Epithelial cell of prostate (primary cell): Measurements from ENCODE around the gene SPINDOC.

ENCODE experiments used
- DNase-seq: peaks from one replicate; pipeline ENCODE4 v3.0.0-alpha.2; 2011; ENCODE audit warnings: low read depth, low spot score
- H3K27ac ChIP-seq: fragments of 450-650 bp; 2 replicates; pipeline ENCODE4 v1.5.1; 2017; ENCODE audit warnings: mild to moderate bottlenecking

Gene SPINDOC

DNA sequence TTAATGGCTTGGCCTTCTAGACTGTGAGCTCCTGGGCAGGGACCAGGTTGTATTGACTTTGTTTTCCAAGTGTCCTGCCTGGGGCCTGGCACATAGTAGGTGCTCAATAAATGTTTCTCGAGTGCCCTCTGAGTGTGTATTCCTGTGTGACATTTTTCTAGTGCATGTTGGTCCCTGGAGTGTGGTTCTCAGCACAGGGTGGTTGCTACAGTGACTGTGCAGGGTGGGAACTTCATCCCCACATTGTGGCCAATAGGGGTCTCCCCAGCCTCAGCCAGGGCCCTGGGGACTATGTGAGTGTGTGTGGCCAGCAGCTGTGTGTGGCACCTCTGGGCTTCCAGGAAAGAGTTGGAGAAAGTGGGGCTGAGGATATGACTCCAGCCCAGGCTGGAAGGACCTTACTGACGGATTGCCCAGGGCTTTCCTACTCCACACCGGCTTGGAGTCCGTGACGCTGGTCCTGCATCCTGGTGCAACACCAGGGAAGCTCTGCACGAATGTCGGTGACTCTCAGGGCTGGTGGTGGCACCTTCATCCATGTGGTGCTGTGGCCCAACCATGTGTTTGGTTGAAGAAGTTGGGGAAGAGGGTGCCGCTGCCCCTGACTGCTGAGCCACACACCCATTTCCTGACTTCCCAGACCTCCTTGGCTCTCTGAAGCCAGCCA, 16.7 kb downstream of the SPINDOC start:
- no peak overlapping the region for H3K27ac ChIP-seq
- no peak for DNase-seq

DNA sequence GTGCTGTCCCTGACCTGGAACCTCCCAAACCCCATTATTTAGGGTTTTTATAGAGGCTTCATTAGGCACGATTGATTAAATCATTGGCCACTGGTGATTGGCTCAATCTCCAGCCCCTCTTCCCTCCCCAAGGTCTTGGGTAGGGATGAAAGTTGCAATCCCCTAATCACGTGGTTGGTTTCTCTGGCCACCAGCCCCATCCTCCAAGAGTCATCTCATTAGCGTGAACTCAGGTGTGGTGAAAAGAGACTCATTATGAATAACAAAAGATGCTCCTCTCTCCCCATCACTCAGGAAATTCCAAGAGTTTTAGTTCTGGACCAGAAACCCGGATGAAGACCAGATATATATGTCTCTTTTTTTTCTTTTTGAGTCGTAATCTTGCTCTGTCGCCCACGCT, 18.1 kb downstream of the SPINDOC start:
- DNase-seq, result no peak
- no peak overlapping the region for H3K27ac ChIP-seq

DNA sequence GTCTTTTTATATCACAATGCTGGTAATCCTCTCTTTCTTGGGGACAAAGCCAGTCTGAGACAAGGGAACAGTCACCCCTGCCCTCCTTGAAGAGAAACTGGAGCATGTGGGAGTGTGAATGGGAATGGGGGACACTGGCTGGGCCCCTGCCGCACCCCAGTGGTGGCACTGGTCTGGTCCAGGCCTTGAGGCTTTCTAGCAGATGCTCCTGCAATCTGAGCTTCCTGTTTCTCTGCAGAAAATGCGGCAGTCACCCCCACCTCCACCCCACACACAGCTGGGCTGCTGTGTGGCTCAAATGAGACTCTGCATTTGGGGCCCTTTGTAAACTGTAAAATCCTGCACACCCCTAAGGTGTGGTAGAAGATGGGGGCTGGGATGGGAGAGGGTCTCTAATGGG, 19.1 kb downstream of the SPINDOC start:
- H3K27ac ChIP-seq, result no peak overlapping the region
- DNase-seq, result no peak

DNA sequence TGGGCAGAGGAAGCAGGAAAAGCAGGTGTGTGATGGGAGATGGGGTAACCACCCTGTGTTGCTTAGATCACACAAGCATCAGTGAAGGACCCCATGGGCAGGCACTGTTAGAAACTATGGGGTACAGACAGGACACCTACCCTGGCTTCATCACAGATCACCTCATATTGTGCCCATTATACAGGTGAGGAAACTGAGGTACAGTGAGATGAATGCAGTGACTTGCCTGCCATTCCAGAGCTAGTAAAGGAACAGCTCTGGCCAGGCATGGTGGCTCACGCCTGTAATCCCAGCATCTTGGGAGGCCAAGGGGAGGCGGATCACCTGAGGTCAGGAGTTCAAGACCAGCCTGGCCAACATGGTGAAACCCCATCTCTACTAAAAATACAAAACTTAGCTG, 19.8 kb downstream of the SPINDOC start:
- no peak overlapping the region for H3K27ac ChIP-seq
- no peak for DNase-seq

GRCh38 chr11:63834535-63835157, 21.4 kb downstream of the SPINDOC start:
- no peak overlapping the region for H3K27ac ChIP-seq
- DNase-seq, result no peak

DNA sequence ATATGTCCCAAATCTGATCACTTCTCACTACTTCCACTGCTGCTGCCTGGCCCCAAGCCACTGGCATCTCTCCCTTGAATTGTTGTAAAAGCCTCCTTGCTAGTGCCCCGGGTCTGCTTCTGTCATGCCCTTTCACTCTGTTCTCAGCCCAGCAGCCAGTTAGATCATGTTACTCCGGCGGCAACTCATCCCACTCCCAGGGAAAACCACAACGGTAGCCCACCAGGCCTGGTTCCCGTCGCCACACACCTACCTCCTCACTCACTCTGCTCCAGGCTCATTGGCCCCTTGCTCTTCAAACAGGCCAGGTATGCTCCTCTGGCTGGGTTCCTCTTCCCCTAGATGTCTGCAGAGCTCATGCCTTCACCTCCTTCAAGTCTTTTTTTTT, 21.9 kb downstream of the SPINDOC start:
- no peak overlapping the region for H3K27ac ChIP-seq
- DNase-seq, result no peak

- DNase-seq, result no peak
- peak overlapping the region; percentile 80 for H3K27ac ChIP-seq
Measured at GRCh38 chr11:63837027-63837688, 23.9 kb downstream of the SPINDOC start.

GRCh38 chr11:63837739-63838138, 24.5 kb downstream of the SPINDOC start:
- DNase-seq, result no peak
- peak overlapping the region; percentile 80 for H3K27ac ChIP-seq

DNA sequence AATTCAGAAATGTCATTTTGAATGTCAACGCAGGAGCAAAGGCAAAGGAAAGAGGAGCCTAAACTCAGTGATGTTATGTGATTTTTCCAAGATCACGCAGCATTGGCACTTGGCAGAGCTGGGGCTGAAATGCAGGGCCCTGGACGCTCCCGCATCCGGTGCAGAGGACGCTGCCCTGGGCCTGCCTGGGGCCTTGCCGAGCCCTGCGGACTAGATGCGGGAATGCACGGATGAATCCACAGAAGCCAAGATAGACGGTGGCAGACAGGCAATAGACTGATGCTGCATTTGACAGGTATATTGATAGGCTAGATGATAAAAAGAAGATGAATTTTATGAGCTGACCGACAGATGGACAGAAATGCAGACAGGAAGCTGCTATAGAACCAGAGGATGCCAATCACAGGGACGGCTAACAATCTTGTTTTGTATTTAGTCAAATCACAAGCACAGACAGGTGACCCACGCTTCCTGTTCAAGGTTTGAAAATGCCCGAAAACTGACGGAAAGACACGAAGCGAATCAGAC, 25.0 kb downstream of the SPINDOC start:
- no peak for DNase-seq
- peak overlapping the region; percentile 80 for H3K27ac ChIP-seq

DNA sequence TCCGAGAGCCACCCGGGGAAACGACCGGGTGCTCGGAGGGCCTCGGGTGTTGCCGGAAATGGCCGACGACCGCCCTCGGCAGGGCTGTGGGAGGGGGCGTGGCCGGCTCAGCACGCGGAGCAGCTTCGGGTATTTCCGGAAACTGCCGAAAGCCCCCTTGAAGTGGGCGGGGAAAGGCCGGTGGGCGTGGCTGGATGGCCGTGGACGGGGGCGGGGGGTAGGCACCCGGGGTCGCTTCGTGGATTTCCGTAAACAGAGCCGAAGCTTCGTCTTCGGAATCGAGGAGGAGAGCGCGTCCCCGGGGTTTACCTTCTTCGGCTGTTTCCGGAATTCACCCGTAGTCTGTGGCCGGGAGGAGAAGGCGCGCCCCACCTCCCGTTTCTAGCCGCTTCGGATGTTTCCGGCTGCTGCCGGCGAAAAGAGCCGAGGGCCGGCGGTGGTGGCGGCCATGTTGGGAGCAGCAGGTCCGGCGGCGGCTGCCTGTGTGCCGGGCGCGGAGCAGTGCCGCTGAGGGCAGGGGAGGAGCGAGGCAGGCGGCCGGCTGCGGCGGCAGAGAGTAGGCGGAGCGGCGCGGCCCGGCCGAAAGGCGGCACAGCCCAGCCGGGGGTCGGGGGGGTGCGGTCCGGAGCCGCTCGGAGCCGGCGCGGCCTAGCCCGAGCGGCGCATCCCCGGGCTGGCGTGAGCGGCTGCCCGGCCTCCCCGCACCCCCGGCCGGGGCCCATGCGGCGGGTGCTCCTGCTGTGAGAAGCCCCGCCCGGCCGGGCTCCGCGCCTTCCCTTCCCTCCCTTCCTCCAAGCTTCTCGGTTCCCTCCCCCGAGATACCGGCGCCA, 25.6 kb downstream of the SPINDOC start, which contains the start of gene MARK2:
Gene MARK2, plus strand, starts transcription at position 433 of the 830 bp plus-strand sequence. Its CDS starts 397 bp downstream, at position 830.
- peak; percentile 80 for DNase-seq
- peak within 1 kb of the TSS; percentile 80 for H3K27ac ChIP-seq

DNA sequence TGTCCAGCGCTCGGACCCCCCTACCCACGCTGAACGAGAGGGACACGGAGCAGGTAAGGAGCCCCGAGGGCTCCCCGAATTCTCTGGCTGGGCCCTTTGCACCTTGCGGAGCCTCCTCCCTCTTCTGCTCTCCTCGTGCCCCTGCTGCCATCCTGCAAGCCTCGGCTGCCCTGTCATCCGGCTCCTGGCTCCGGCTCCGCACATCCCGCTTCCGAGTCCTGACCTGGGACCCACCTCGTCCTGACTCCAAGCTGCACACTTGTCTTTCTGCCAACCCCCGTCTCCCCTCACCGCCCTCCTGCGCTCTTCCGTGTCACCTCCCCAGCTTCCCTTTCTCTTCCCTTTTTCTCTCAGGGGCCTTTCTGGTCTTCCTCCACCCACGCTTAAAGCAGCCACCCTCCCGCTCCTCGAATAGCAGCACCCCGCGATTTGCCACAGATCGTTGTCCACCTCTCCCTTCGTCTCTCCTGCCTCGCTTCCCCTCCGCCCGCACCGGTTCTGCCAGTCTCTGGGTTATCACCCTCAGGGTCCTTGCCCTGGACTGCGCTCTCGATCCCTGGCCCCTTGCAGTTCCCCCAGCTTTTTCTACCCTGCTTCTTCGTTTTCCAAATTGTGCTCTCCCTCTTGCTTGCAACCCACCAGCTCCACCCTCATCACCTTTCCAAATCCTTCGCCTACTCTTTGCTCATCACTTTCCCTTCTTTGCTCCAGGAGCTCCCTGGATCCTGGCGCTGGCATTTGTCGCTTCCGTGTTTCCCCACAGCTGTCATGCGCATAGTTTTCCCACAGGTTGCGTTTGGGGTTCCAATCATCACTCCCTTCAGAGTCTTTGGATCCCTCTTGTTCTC, 26.5 kb downstream of the SPINDOC start:
- DNase-seq, result no peak
- H3K27ac ChIP-seq, result peak overlapping the region; percentile 80

DNA sequence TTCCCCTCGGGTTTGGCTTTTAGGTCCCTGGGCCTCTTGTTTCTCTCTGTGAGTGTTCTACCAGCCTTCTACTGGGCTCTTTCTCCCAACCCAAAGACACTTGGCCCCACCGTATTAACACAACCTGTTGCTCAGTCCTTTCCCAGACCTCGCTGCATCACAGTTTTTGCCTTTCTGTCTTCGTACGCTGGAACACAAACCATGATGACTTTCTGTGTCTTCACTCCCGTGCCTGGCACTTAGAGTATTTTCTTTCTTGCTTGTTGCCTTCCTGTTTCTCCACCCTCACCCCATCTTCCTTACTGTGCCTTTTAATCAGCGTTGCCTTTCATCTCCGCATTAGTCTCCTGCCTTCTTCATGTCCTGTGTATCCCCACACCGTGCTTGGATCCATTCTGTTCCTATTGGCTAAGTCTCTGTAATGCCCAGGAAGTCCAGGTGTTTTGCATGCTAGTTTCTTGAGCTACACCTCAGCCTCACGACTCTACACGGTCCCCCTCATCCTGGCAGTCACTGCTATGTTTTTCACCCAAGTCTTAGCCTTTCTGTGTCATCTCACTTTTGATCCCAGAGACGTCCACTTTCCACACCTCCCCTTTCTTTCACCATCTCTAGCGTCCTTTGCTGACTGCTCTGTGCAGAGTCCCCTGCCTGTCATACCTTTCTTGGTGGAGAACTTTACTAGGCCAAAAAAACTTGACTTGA, 27.3 kb downstream of the SPINDOC start:
- no peak for DNase-seq
- peak overlapping the region; percentile 80 for H3K27ac ChIP-seq

- no peak for DNase-seq
- H3K27ac ChIP-seq, result peak overlapping the region; percentile 80
Measured at GRCh38 chr11:63841554-63841953, 28.3 kb downstream of the SPINDOC start.

DNA sequence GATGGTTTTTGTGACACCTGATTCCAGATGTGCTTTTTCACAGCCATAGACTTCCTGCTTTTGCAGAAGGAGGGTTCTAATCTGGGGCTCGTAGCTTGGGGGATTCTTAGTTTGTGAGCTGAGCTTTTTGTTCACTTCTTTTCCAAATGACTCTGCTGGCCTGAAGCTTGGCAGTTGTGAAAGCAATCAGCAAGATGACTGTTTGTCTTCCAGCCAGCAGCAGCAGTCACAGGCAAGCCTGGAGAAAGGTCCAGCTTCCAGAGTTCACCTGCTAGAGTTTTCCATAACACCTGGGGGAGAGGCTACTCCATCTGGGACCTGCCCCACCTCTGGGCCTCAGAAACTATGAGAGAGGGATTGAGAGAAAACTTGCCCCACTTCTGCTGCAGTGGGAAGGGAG, 29.8 kb downstream of the SPINDOC start:
- no peak for DNase-seq
- peak overlapping the region; percentile 80 for H3K27ac ChIP-seq

- peak overlapping the region; percentile 66 for H3K27ac ChIP-seq
- no peak for DNase-seq
Measured at GRCh38 chr11:63844836-63845235, 31.6 kb downstream of the SPINDOC start.

- peak; percentile 61 for DNase-seq
Measured at GRCh38 chr11:63845303-63845702, 32.0 kb downstream of the SPINDOC start.

DNA sequence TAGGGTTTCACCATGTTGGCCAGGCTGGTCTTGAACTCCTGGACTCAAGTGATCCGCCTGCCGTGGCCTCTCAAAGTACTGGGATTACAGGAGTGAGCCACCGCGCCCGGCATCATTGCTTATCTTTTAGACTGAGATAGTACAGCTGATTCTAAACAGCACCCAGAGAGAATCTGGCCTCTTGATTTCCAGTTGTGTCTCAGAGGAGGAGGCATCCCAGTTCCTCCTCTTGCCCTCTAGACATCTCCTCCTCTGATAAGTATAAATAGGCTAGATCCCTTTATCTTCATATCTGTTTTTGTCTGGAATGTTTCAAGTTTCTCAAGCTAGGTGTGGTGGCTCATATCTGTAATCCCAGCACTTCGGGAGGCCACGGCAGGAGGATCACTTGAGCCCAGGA, 32.7 kb downstream of the SPINDOC start:
- no peak for DNase-seq
- H3K27ac ChIP-seq, result peak overlapping the region; percentile 66

More at GRCh38 chr11:63845303-63845702, 32.0 kb downstream of the SPINDOC start:
- H3K27ac ChIP-seq, result peak overlapping the region; percentile 66

DNA sequence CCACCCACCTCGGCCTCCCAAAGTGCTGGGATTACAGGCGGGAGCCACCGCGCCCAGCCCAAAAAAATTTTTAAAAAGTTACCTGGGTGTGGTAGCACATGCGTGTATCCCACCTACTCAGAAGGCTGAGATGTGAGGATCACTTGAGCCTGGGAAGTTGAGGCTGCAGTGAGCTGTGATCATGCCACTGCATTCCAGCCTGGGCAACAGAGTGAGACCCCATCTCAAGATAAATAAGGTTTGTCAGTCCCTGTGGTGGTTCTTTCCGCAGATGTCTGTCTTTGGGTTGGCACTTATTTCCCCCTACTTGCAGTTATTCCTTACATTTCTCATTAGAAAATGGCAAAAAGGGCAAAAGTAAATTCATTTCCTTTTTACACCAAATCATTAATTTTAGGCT, 33.6 kb downstream of the SPINDOC start:
- DNase-seq, result no peak
- H3K27ac ChIP-seq, result peak overlapping the region; percentile 72

GRCh38 chr11:63847363-63847762, 34.1 kb downstream of the SPINDOC start:
- DNase-seq, result no peak
- peak overlapping the region; percentile 72 for H3K27ac ChIP-seq
